Measurements from ENCODE around the gene EVX1. TPM values are rescaled to one million over a fixed set of nuclear protein-coding genes. Genes with fewer than 3 reads are reported as not detected.

Gene EVX1
- total RNA-seq (2014; rRNA removed; shearing (Covaris generic)) = not detected in 2 replicates
- not detected in 2 replicates for polyA plus RNA-seq (2016; fragmentation: Nextera tagmentation; extraction: Ambion mirVana)

- H3K27ac ChIP-seq = no peak within 1 kb of the TSS
- peak; percentile 50 for DNase-seq
- peak within 1 kb of the TSS; percentile 67 for H3K4me2 ChIP-seq (ENCODE audit: unreplicated experiment)
- TF ChIP-seq EZH2phosphoT487 (IDR thresholded peaks at IDR 0.05; ENCODE audit: insufficient read depth, low read depth) (no peak), EZH2 (IDR thresholded peaks at IDR 0.05; ENCODE audit: insufficient read depth, poor library complexity, severe bottlenecking) (no peak)
- no peaks in the 10 kb centered on the region for H3K79me2 ChIP-seq (ENCODE audit: insufficient read depth)
- no peaks in the 10 kb centered on the region for H3K9me2 ChIP-seq (ENCODE audit: insufficient read depth)
- in situ Hi-C loops (cut with MboI) = no loop called here
- no peaks in the 10 kb centered on the region for H3K9me3 ChIP-seq (ENCODE audit: low read depth)
- peaks cover 73% of the 10 kb centered on the region for H3K27me3 ChIP-seq (replicated peaks; ENCODE audit: insufficient read depth)
- peak within 1 kb of the TSS; percentile 46 for H3K4me3 ChIP-seq
- H2AFZ ChIP-seq = peak within 1 kb of the TSS; percentile 29; the same call in 1 of the 2 replicates
- peaks cover 10% of the 10 kb centered on the region; the same call in 1 of the 2 replicates for H3K4me1 ChIP-seq (ENCODE audit: insufficient read depth)
- no peaks in the 10 kb centered on the region for H4K20me1 ChIP-seq (ENCODE audit: insufficient read depth)
- H3K9ac ChIP-seq = no peak within 1 kb of the TSS
- no peaks in the 10 kb centered on the region for H3K36me3 ChIP-seq (ENCODE audit: low read depth)
- H3F3A ChIP-seq (ENCODE audit: insufficient read depth) = peaks cover 9% of the 10 kb centered on the region; the same call in 1 of the 2 replicates
- 7 to 11% methylated on average over 59 to 60 of the region's 62 CpGs for WGBS, 2 experiments (ENCODE audit: low coverage in 1 of 2, low lambda C conversion rate in 2 of 2, missing lambda C conversion rate in 2 of 2)
Observed at GRCh38 chr7:27242555-27243339, at the start of gene EVX1. TSS of gene EVX1 (plus strand) at chr7:27242802. CDS start at chr7:27243031, 229 bp downstream.

- no peaks in the 10 kb centered on the region for H3K4me1 ChIP-seq (ENCODE audit: insufficient read depth)
- H3K27ac ChIP-seq = no peak overlapping the region
- no peaks in the 10 kb centered on the region for H3K36me3 ChIP-seq (ENCODE audit: low read depth)
- peaks cover 5% of the 10 kb centered on the region; the same call in 1 of the 2 replicates for H3F3A ChIP-seq (ENCODE audit: insufficient read depth)
- H2AFZ ChIP-seq = peak overlapping the region; percentile 84
- peak overlapping the region; percentile 74 for H3K9ac ChIP-seq
- H3K9me3 ChIP-seq (ENCODE audit: low read depth) = no peaks in the 10 kb centered on the region
- H3K27me3 ChIP-seq (replicated peaks; ENCODE audit: insufficient read depth) = 0 out of 2 replicates have a peak, but pooled peaks cover 10% of the 10 kb centered on the region
- in situ Hi-C loops (cut with MboI) = loop anchor here (10.0 kb wide), 1 partner anchor 901 kb away; no protein-coding TSS in a partner anchor
- no peaks in the 10 kb centered on the region for H3K79me2 ChIP-seq (ENCODE audit: insufficient read depth)
- no peaks in the 10 kb centered on the region for H3K9me2 ChIP-seq (ENCODE audit: insufficient read depth)
- WGBS, 2 experiments (ENCODE audit: low coverage in 1 of 2, low lambda C conversion rate in 2 of 2, missing lambda C conversion rate in 2 of 2) = 93 to 94% methylated on average over 28 to 29 of the region's 29 CpGs
- peak overlapping the region; percentile 74 for H3K4me3 ChIP-seq
- DNase-seq = no peak
- no peak for TF ChIP-seq EZH2phosphoT487 (IDR thresholded peaks at IDR 0.05; ENCODE audit: insufficient read depth, low read depth)
- TF ChIP-seq EZH2 (IDR thresholded peaks at IDR 0.05; ENCODE audit: insufficient read depth, poor library complexity, severe bottlenecking) = no peak
- no peaks in the 10 kb centered on the region for H4K20me1 ChIP-seq (ENCODE audit: insufficient read depth)
- H3K4me2 ChIP-seq (ENCODE audit: unreplicated experiment) = peak overlapping the region; percentile 83
Observed at GRCh38 chr7:27193335-27194001, 49.1 kb upstream of the EVX1 start.

GRCh38 chr7:27194002-27194352 is 48.6 kb upstream of the EVX1 start:
- WGBS, 2 experiments (ENCODE audit: low coverage in 1 of 2, low lambda C conversion rate in 2 of 2, missing lambda C conversion rate in 2 of 2) = 94 to 100% methylated on average over 2 of the region's 2 CpGs
- TF ChIP-seq EZH2 (IDR thresholded peaks at IDR 0.05; ENCODE audit: insufficient read depth, poor library complexity, severe bottlenecking) (no peak), EZH2phosphoT487 (IDR thresholded peaks at IDR 0.05; ENCODE audit: insufficient read depth, low read depth) (no peak)
- in situ Hi-C loops (cut with MboI) = loop anchor here (10.0 kb wide), 1 partner anchor 901 kb away; no protein-coding TSS in a partner anchor
- no peaks in the 10 kb centered on the region for H3K4me1 ChIP-seq (ENCODE audit: insufficient read depth)
- no peaks in the 10 kb centered on the region for H3K9me2 ChIP-seq (ENCODE audit: insufficient read depth)
- H3K9me3 ChIP-seq (ENCODE audit: low read depth) = no peaks in the 10 kb centered on the region
- no peak overlapping the region for H3K4me2 ChIP-seq (ENCODE audit: unreplicated experiment)
- no peak overlapping the region for H3K9ac ChIP-seq
- H3K4me3 ChIP-seq = no peak overlapping the region
- no peaks in the 10 kb centered on the region for H3K79me2 ChIP-seq (ENCODE audit: insufficient read depth)
- H4K20me1 ChIP-seq (ENCODE audit: insufficient read depth) = no peaks in the 10 kb centered on the region
- H3K27ac ChIP-seq = no peak overlapping the region
- H2AFZ ChIP-seq = no peak overlapping the region
- peaks cover 5% of the 10 kb centered on the region; the same call in 1 of the 2 replicates for H3F3A ChIP-seq (ENCODE audit: insufficient read depth)
- peaks cover 15% of the 10 kb centered on the region; the same call in 1 of the 2 replicates for H3K27me3 ChIP-seq (replicated peaks; ENCODE audit: insufficient read depth)
- DNase-seq = no peak
- no peaks in the 10 kb centered on the region for H3K36me3 ChIP-seq (ENCODE audit: low read depth)

- H3K4me1 ChIP-seq (ENCODE audit: insufficient read depth) = no peaks in the 10 kb centered on the region
- H3K9ac ChIP-seq = no peak overlapping the region
- peaks cover 5% of the 10 kb centered on the region; the same call in 1 of the 2 replicates for H3F3A ChIP-seq (ENCODE audit: insufficient read depth)
- DNase-seq = no peak
- H3K9me2 ChIP-seq (ENCODE audit: insufficient read depth) = no peaks in the 10 kb centered on the region
- no peaks in the 10 kb centered on the region for H3K79me2 ChIP-seq (ENCODE audit: insufficient read depth)
- peaks cover 15% of the 10 kb centered on the region; the same call in 1 of the 2 replicates for H3K27me3 ChIP-seq (replicated peaks; ENCODE audit: insufficient read depth)
- no peak overlapping the region for H3K4me2 ChIP-seq (ENCODE audit: unreplicated experiment)
- H3K9me3 ChIP-seq (ENCODE audit: low read depth) = no peaks in the 10 kb centered on the region
- in situ Hi-C loops (cut with MboI) = loop anchor here (10.0 kb wide), 1 partner anchor 900 kb away; no protein-coding TSS in a partner anchor
- 78% methylated on average over 9 of the region's 9 CpGs for WGBS, 2 experiments (ENCODE audit: low coverage in 1 of 2, low lambda C conversion rate in 2 of 2, missing lambda C conversion rate in 2 of 2)
- no peak overlapping the region for H2AFZ ChIP-seq
- no peaks in the 10 kb centered on the region for H4K20me1 ChIP-seq (ENCODE audit: insufficient read depth)
- TF ChIP-seq EZH2 (IDR thresholded peaks at IDR 0.05; ENCODE audit: insufficient read depth, poor library complexity, severe bottlenecking) (no peak), EZH2phosphoT487 (IDR thresholded peaks at IDR 0.05; ENCODE audit: insufficient read depth, low read depth) (no peak)
- no peaks in the 10 kb centered on the region for H3K36me3 ChIP-seq (ENCODE audit: low read depth)
- H3K27ac ChIP-seq = no peak overlapping the region
- H3K4me3 ChIP-seq = no peak overlapping the region
Observed at GRCh38 chr7:27194686-27195379, 47.8 kb upstream of the EVX1 start.

Data from GM23248 (cell line).